ENCODE measurements around the gene TGFBR3. TPM values are rescaled to one million over a fixed set of nuclear protein-coding genes. Genes with fewer than 3 reads are reported as not detected.

TGFBR3 gene
- total and polyA plus RNA-seq, 9 of the 15 experiments (the other 6 are each of a cell fraction or from before 2014, with no cell fraction given): 3.6 to 32.4 (median 15.6) TPM

GRCh38 chr1:91759076-91759475 lies 126.9 kb downstream of the TGFBR3 start (continued):
- no peak for TF ChIP-seq CHAMP1 (IDR thresholded peaks at IDR 0.05)
- no peak for TF ChIP-seq EWSR1 (IDR thresholded peaks at IDR 0.05; ENCODE audit: borderline replicate concordance, low read depth, partially characterized antibody)
- TF ChIP-seq SRSF3 (IDR thresholded peaks at IDR 0.05; ENCODE audit: insufficient read depth, low read length): no peak
- TF ChIP-seq REST (IDR thresholded peaks at IDR 0.05; ENCODE audit: borderline replicate concordance): no peak
- TF ChIP-seq REST (CRISPR knock-in tag; IDR thresholded peaks at IDR 0.05; ENCODE audit: low read depth): no peak
- TF ChIP-seq POLR2AphosphoS5 (IDR thresholded peaks at IDR 0.05; ENCODE audit: control insufficient read depth, insufficient read depth, low read depth, low read length): no peak
- no peak for TF ChIP-seq TGIF2 (CRISPR knock-in tag; IDR thresholded peaks at IDR 0.05)
- no peak for TF ChIP-seq RBM14 (IDR thresholded peaks at IDR 0.05; ENCODE audit: borderline replicate concordance, insufficient read depth, low read depth, low read length)
